ENCODE data around the gene RPP38. TPM values are rescaled to one million over a fixed set of nuclear protein-coding genes. Genes with fewer than 3 reads are reported as not detected.

Gene RPP38
- total and polyA plus RNA-seq, 2 of the 4 experiments (the other 2 are of a cell fraction), result 12.4 to 19.0 TPM

GRCh38 chr10:15131330-15131729 is 34.2 kb downstream of the RPP38 start:
- Histone ChIP-seq H2BK5ac (ENCODE audit: low read depth, low read length, poor library complexity, severe bottlenecking) (no peak overlapping the region), H3K27me3 (ENCODE audit: control insufficient read depth, insufficient read depth, low read length) (no peaks in the 10 kb centered on the region), H3K56ac (ENCODE audit: extremely low read depth, insufficient read depth, low read length) (no peak overlapping the region), H3K27ac (ENCODE audit: insufficient read depth, low read length) (no peak overlapping the region), H3K4me1 (ENCODE audit: control insufficient read depth, insufficient read depth, low read length) (no peaks in the 10 kb centered on the region), H3K9me1 (ENCODE audit: insufficient read depth, low read length) (no peaks in the 10 kb centered on the region), H3K9me3 (ENCODE audit: control insufficient read depth, insufficient read depth, low read length) (no peaks in the 10 kb centered on the region), H4K20me1 (ENCODE audit: insufficient read depth, low read length) (no peaks in the 10 kb centered on the region), H2BK15ac (ENCODE audit: low read depth, low read length) (no peak overlapping the region), H3K4me2 (ENCODE audit: low read depth, low read length) (no peak overlapping the region), H3K9ac (ENCODE audit: low read depth, low read length) (no peak overlapping the region), H3K18ac (ENCODE audit: low read depth, low read length) (no peak overlapping the region), H4K8ac (ENCODE audit: low read depth in 2 of 2, low read length in 2 of 2) (no peak overlapping the region), H2AK9ac (replicated peaks; ENCODE audit: low read depth, low read length, poor library complexity) (no peak overlapping the region), H3K14ac (replicated peaks; ENCODE audit: low read depth, low read length) (no peak overlapping the region), H4K91ac (ENCODE audit: insufficient read depth, low read depth, low read length) (no peak overlapping the region), H3K36me3 (ENCODE audit: control insufficient read depth, insufficient read depth, low read length) (peaks cover 24% of the 10 kb centered on the region), H2BK20ac (ENCODE audit: low read depth, low read length) (no peak overlapping the region), H2BK120ac (ENCODE audit: low read depth, low read length) (no peak overlapping the region), H2AK5ac (ENCODE audit: low read depth, low read length) (no peak overlapping the region), H4K5ac (ENCODE audit: low read depth, low read length) (no peak overlapping the region), H2AFZ (replicated peaks; ENCODE audit: low read length, poor library complexity) (no peak overlapping the region), H3K4ac (ENCODE audit: low read depth, low read length) (no peak overlapping the region), H3K23ac (ENCODE audit: low read depth, low read length) (no peak overlapping the region), H3K4me3 (ENCODE audit: insufficient read depth, low read depth, low read length) (no peak overlapping the region), H3K79me1 (ENCODE audit: low read depth in 1 of 2, low read length in 2 of 2) (peaks cover 0 to under 1% of the 10 kb centered on the region in 2 experiments; a peak in 1 of 4 replicates)
- ATAC-seq (ENCODE audit: low read depth) (no peak), DNase-seq (no peak)
- TF ChIP-seq SMC3 (IDR thresholded peaks at IDR 0.05; ENCODE audit: low read depth, low read length), result no peak
- TF ChIP-seq USF2 (IDR thresholded peaks at IDR 0.05; ENCODE audit: low read depth, low read length), result no peak
- TF ChIP-seq MXI1 (IDR thresholded peaks at IDR 0.05; ENCODE audit: borderline replicate concordance, low read depth, low read length), result no peak
- no peak for TF ChIP-seq FOS (IDR thresholded peaks at IDR 0.05; ENCODE audit: low read depth, low read length)
- TF ChIP-seq CEBPB (IDR thresholded peaks at IDR 0.05; ENCODE audit: low read depth, low read length), result no peak
- no peak for TF ChIP-seq ELK1 (IDR thresholded peaks at IDR 0.05; ENCODE audit: borderline replicate concordance, low read depth, low read length)
- no peak for TF ChIP-seq BHLHE40 (IDR thresholded peaks at IDR 0.05; ENCODE audit: low read depth, low read length)
- TF ChIP-seq CTCF (conservative IDR thresholded peaks at IDR 0.05; ENCODE audit: low read depth, low read length), result no peak
- TF ChIP-seq CHD1 (IDR thresholded peaks at IDR 0.05; ENCODE audit: low read depth, low read length), result no peak
- TF ChIP-seq NFE2L2 (IDR thresholded peaks at IDR 0.05; ENCODE audit: low read depth, low read length), result no peak
- no peak for TF ChIP-seq POLR2A (IDR thresholded peaks at IDR 0.05; ENCODE audit: low read depth, low read length)
- no peak for TF ChIP-seq RFX5 (IDR thresholded peaks at IDR 0.05; ENCODE audit: low read depth, low read length)
- no peak for TF ChIP-seq MAFK (IDR thresholded peaks at IDR 0.05; ENCODE audit: low read depth, low read length)
- TF ChIP-seq RCOR1 (IDR thresholded peaks at IDR 0.05; ENCODE audit: insufficient replicate concordance, low read length), result no peak
- TF ChIP-seq MAZ (IDR thresholded peaks at IDR 0.05; ENCODE audit: borderline replicate concordance, low read depth, low read length), result no peak
- no peak for TF ChIP-seq RAD21 (IDR thresholded peaks at IDR 0.05; ENCODE audit: low read length)
- no TSS peak for BruUV-seq (replicated peaks)
- intact Hi-C loops (cut with micrococcal nuclease), result no loop called here
- dilution Hi-C loops (cut with HindIII; ENCODE audit: low sequenced_read_pairs, unreplicated experiment), result no loop called here
- ChIA-PET POLR2A (ENCODE audit: unreplicated experiment) (no interaction called here), CTCF (interaction anchor here (1.4 kb wide), 1 partner anchor 13 kb away, joined by 3 read pairs; no protein-coding TSS in a partner anchor)
- WGBS, 2 experiments (ENCODE audit: extremely low coverage in 2 of 2, insufficient read length in 1 of 2), result no CpG with 5 or more reads among the region's 5 CpGs
- in situ Hi-C loops (cut with MboI; ENCODE audit: low sequenced_read_pairs), result no loop called here
